Upper lobe of left lung (tissue), 6 donors: ENCODE measurements around the gene SLC16A9. TPM values are rescaled to one million over a fixed set of nuclear protein-coding genes. Genes with fewer than 3 reads are reported as not detected.

Experiments used
- ATAC-seq, 2 donors: fragments of 200-7000 bp; cut with Tn5 transposase; one replicate each; pipeline ENCODE4 v1.9.1; 2022; ENCODE audit warnings: mild to moderate bottlenecking in 2 of 2, moderate library complexity in 2 of 2; ENCODE audit not compliant: low FRiP score in 2 of 2
- DNase-seq, 2 donors: peaks; one replicate each; pipeline ENCODE4 v3.0.0-alpha.2; 2019 to 2020
- H3K27ac ChIP-seq, 4 donors: fragments of 200-600 bp; sonication (generic); one replicate each; pipeline ENCODE4 v1.5.1; 2016 to 2019
- H3K27me3 ChIP-seq, 4 donors: fragments of 200-600 bp; sonication (generic); one replicate each; pipeline ENCODE4 v1.5.1; 2017 to 2019
- H3K36me3 ChIP-seq, 4 donors: fragments of 200-600 bp; sonication (generic); one replicate each; pipeline ENCODE4 v1.5.1; 2016 to 2019
- H3K4me1 ChIP-seq, 4 donors: fragments of 200-600 bp; sonication (generic); one replicate each; pipeline ENCODE4 v1.5.1; 2018 to 2019
- H3K4me3 ChIP-seq, 4 donors: fragments of 200-600 bp; sonication (generic); one replicate each; pipeline ENCODE4 v1.5.1; 2017 to 2019; ENCODE audit warnings: mild to moderate bottlenecking in 2 of 4, moderate library complexity in 1 of 4
- H3K9me3 ChIP-seq, 4 donors: fragments of 200-600 bp; sonication (generic); one replicate each; pipeline ENCODE4 v1.5.1; 2018 to 2019
- CTCF ChIP-seq, 6 experiments: fragments of 450-650 bp in 4 of 6; fragments of 200-600 bp in 2 of 6; sonication (generic) in 2 of 6; IDR thresholded peaks; one replicate each; pipeline ENCODE4 v1.5.1; 2016 to 2019; ENCODE audit warnings: antibody characterized with exemption in 6 of 6
- EP300 ChIP-seq, 4 donors: sonication (generic); formaldehyde crosslinking; IDR thresholded peaks; one replicate each; pipeline ENCODE4 v1.5.1; 2017; ENCODE audit warnings: antibody characterized with exemption in 4 of 4, control low read depth in 2 of 4
- POLR2A ChIP-seq, 4 donors: fragments of 450-650 bp; IDR thresholded peaks; one replicate each; pipeline ENCODE4 v1.5.1; 2016 to 2017; ENCODE audit warnings: antibody characterized with exemption in 4 of 4, mild to moderate bottlenecking in 2 of 4
- POLR2AphosphoS5 ChIP-seq, 2 donors: sonication (generic); formaldehyde crosslinking; IDR thresholded peaks; one replicate each; pipeline ENCODE4 v1.5.1; 2017; ENCODE audit warnings: antibody characterized with exemption in 2 of 2
- WGBS, 2 donors: methylation state at CpG; one replicate each; pipeline ENCODE4 v1.1.5; 2017 to 2018; 5-methylcytosine and 5-hydroxymethylcytosine counted together
- total RNA-seq, 6 donors: library from RNA; depleted of rRNA in 4 of 6; stranded (reverse); fragments of >200 nt in 4 of 6; gene quantifications; one replicate each; pipeline versions ENCODE4 v1.1.0 to v1.2.1, GENCODE V29; 2016 to 2021
- donor health status: DM: no; HTN: no; CAD: no; lungs with moderate emphysema.
- donor health status: DM: no; HTN: yes; CAD: no; lungs with severe emphysema.

Gene SLC16A9
- total RNA-seq, 6 donors from 2014 or later: 0.79 to 1.1 (median 1.1) TPM; not detected in 2

GRCh38 chr10:59607970-59608369, 101.7 kb downstream of the SLC16A9 start:
- DNase-seq (no peak), ATAC-seq (no peak)
- Histone ChIP-seq H3K4me1 (no peaks in the 10 kb centered on the region), H3K27ac (no peak overlapping the region), H3K36me3 (no peaks in the 10 kb centered on the region), H3K4me3 (no peak overlapping the region), H3K9me3 (no peaks in the 10 kb centered on the region), H3K27me3 (no peaks in the 10 kb centered on the region)
- WGBS, 2 donors: 78% methylated on average over 4 of the region's 4 CpGs
- TF ChIP-seq EP300 (IDR thresholded peaks at IDR 0.05) (no peak), POLR2AphosphoS5 (IDR thresholded peaks at IDR 0.05) (no peak), POLR2A (IDR thresholded peaks at IDR 0.05) (no peak), CTCF (IDR thresholded peaks at IDR 0.05) (no peak)

- WGBS, 2 donors: 77 to 82% methylated on average over 1 of the region's 1 CpG
- no peak overlapping the region for H3K4me3 ChIP-seq
- ATAC-seq (no peak), DNase-seq (no peak)
- TF ChIP-seq POLR2A (IDR thresholded peaks at IDR 0.05) (no peak), POLR2AphosphoS5 (IDR thresholded peaks at IDR 0.05) (no peak), CTCF (IDR thresholded peaks at IDR 0.05) (no peak), EP300 (IDR thresholded peaks at IDR 0.05) (no peak)
- H3K36me3 ChIP-seq: no peaks in the 10 kb centered on the region
- H3K27ac ChIP-seq: no peak overlapping the region
- H3K9me3 ChIP-seq: no peaks in the 10 kb centered on the region
- no peaks in the 10 kb centered on the region for H3K4me1 ChIP-seq
- H3K27me3 ChIP-seq: no peaks in the 10 kb centered on the region
Measured at GRCh38 chr10:59606551-59606961, 103.1 kb downstream of the SLC16A9 start.

GRCh38 chr10:59601985-59602384, 107.7 kb downstream of the SLC16A9 start:
- WGBS, 2 donors: 83 to 97% methylated on average over 3 of the region's 3 CpGs
- no peaks in the 10 kb centered on the region for H3K36me3 ChIP-seq
- TF ChIP-seq EP300 (IDR thresholded peaks at IDR 0.05) (no peak), POLR2AphosphoS5 (IDR thresholded peaks at IDR 0.05) (no peak), POLR2A (IDR thresholded peaks at IDR 0.05) (no peak), CTCF (IDR thresholded peaks at IDR 0.05) (no peak)
- H3K9me3 ChIP-seq: no peaks in the 10 kb centered on the region
- no peaks in the 10 kb centered on the region for H3K4me1 ChIP-seq
- DNase-seq (no peak), ATAC-seq (no peak)
- no peak overlapping the region for H3K27ac ChIP-seq
- H3K4me3 ChIP-seq: no peak overlapping the region
- H3K27me3 ChIP-seq: no peaks in the 10 kb centered on the region

Other genes starting within 250 kb of the SLC16A9 start
- under 1 TPM in 1 of 6 donors, not detected in 5; 0.91 TPM for gene MRLN, start 43.6 kb upstream of the SLC16A9 start, total RNA-seq
- 100 to 1,000 TPM in 1 of 6 donors, 10 to 100 TPM in 5; 42.5 to 118 (median 51.5) TPM for gene CCDC6, start 196.7 kb upstream of the SLC16A9 start, total RNA-seq